KOPT-K1 (cell line): ENCODE measurements around the gene SEMA4G.

ENCODE experiments used
- H3K27ac ChIP-seq: fragments of 200-600 bp; sonication (generic); 2 replicates; pipeline ENCODE4 v1.5.1; 2016; ENCODE audit warnings: antibody characterized with exemption, mild to moderate bottlenecking, low read depth, low read length; ENCODE audit not compliant: poor library complexity, severe bottlenecking
- H3K36me3 ChIP-seq: fragments of 200-600 bp; sonication (generic); 2 replicates; pipeline ENCODE4 v1.5.1; 2017; ENCODE audit warnings: antibody characterized with exemption, mild to moderate bottlenecking, low read length, moderate library complexity; ENCODE audit not compliant: insufficient read depth
- H3K9me3 ChIP-seq: fragments of 200-600 bp; sonication (generic); 2 replicates; pipeline ENCODE4 v1.5.1; 2017; ENCODE audit warnings: antibody characterized with exemption, low read length, mild to moderate bottlenecking; ENCODE audit not compliant: insufficient read depth, poor library complexity, severe bottlenecking

The SEMA4G gene

DNA sequence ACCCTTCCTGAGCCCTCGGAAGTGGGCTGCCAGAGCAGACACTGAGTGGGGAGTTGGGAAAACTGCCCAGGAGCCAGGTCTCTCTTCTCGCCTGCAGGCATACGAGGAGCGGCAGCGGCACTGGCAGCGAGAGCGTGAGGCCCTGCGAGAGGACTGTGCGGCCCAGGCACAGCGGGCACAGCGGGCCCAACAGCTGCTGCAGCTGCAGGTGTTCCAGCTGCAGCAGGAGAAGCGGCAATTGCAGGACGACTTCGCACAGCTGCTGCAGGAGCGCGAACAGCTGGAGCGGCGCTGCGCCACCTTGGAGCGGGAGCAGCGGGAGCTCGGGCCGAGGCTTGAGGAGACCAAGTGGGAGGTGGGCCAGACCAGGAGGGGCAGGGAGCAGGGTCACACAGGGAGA, 36.1 kb downstream of the SEMA4G start:
- Histone ChIP-seq H3K9me3 (no peaks in the 10 kb centered on the region), H3K36me3 (no peaks in the 10 kb centered on the region), H3K27ac (no peak overlapping the region)

DNA sequence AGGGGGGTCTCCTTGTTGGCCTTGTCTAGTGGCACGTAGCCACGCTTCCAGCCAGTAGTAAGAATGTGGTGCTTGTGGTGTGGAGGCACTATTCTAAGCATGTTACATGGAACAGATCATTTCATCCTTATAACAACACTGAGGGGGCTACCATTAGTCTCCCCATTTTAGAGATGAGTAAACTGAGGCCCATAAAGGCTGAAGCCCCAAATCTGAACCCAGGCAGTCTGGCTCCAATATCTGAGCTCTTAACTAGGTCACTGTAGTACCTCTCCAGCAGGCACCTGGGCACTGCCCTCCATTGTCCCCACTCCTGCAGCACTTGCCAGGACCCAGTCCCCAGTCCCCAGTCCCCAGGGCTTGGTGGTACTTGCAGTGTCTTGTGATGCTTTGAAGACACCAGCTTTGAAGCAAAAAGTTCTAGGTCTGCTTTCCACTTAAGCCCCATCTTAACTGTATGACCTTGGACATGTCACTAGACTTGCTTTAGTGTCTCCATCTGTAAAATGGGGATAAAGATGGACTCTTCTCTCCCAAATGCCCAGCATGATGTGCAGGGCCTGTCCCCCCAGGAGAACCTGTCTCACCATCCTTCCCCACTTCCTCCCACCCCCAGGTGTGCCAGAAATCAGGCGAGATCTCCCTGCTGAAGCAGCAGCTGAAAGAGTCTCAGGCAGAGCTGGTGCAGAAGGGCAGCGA, 36.7 kb downstream of the SEMA4G start:
- H3K9me3 ChIP-seq: no peaks in the 10 kb centered on the region
- no peak overlapping the region for H3K27ac ChIP-seq
- H3K36me3 ChIP-seq: no peaks in the 10 kb centered on the region

DNA sequence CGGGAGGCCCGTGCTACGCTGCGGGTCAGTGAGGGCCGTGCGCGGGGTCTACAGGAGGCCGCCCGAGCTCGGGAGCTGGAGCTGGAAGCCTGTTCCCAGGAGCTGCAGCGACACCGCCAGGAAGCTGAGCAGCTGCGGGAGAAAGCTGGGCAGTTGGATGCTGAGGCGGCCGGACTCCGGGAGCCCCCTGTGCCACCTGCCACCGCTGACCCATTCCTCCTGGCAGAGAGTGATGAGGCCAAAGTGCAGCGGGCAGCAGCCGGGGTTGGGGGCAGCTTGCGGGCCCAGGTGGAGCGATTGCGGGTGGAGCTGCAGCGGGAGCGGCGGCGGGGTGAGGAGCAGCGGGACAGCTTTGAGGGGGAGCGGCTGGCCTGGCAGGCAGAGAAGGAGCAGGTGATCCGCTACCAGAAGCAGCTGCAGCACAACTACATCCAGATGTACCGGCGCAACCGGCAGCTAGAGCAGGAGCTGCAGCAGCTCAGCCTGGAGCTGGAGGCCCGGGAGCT, 37.3 kb downstream of the SEMA4G start:
- H3K27ac ChIP-seq: no peak overlapping the region
- no peaks in the 10 kb centered on the region for H3K36me3 ChIP-seq
- H3K9me3 ChIP-seq: no peaks in the 10 kb centered on the region

DNA sequence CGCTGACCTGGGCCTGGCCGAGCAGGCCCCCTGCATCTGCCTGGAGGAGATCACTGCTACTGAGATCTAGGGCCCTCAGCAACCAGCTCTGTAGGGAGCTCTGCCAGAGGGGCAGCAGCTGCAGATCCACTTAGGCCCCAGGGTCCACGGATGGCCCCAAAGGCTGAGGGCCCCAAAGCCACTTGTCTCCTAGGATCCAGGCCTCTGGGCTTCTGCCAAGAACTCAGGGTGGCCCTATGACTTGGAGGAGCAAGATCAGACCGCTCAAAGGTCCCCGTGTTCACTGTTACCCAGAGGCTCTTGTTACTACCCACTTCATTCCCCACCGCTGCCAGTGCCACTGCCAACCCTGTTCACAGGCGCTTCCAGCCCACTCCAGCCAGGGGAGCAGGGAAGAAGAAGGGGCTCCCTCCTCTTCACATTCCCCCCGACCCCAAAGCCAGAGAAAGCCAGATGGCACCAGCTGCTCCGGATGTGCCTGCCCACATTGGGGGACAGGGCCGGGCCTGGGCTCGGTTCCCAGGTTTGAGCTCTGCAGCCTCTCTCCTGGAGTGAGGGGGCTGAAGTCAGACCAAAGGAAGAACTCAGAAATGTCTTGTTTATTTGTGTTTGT, 37.9 kb downstream of the SEMA4G start:
- Histone ChIP-seq H3K9me3 (no peaks in the 10 kb centered on the region), H3K36me3 (no peaks in the 10 kb centered on the region), H3K27ac (peak overlapping the region; percentile 28)

DNA sequence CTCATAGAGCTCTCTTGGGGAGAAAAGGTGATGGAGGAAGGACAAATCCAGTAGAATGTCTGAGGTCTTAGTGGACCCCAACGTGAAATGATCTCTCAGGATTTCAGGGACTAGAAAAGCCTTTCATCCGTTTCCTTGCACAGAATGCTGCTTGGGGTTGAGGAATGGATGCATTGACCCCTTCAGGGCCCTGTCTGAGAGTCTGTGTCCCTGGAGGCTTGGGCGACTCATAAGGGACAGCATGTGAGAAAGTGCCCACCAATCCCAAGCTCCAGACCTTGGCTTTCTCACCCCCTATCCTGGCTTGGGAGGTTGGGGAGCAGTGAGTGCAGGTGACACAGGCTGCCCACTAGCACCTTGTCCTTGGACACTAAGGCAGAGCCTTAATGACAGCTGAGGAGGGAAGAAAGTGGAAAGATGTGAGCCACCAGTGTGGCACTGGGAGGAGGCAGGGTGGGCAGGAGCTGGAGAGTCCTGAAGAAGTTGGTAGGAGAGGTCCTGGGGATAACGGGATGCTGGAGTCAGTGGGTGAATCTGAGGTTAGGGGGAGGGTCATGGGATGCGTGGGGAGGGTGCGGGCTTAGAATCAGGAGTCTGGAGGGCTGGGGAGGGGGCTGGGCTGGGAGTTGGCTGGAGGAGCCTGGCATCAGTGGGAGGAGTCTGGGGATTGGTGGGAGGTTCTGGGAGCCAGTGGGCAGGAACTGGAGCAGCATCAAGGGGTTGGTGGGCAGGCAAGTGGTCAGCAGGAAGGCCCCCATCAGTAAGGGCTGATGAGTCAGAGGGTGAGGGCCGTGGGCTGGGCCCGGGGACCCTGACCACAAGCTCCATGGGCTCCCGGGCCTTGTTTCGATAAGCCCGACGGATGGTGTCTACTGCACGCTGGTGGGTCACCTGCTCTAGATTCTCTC, 38.9 kb downstream of the SEMA4G start:
- Histone ChIP-seq H3K36me3 (no peaks in the 10 kb centered on the region), H3K27ac (no peak overlapping the region), H3K9me3 (no peaks in the 10 kb centered on the region)

DNA sequence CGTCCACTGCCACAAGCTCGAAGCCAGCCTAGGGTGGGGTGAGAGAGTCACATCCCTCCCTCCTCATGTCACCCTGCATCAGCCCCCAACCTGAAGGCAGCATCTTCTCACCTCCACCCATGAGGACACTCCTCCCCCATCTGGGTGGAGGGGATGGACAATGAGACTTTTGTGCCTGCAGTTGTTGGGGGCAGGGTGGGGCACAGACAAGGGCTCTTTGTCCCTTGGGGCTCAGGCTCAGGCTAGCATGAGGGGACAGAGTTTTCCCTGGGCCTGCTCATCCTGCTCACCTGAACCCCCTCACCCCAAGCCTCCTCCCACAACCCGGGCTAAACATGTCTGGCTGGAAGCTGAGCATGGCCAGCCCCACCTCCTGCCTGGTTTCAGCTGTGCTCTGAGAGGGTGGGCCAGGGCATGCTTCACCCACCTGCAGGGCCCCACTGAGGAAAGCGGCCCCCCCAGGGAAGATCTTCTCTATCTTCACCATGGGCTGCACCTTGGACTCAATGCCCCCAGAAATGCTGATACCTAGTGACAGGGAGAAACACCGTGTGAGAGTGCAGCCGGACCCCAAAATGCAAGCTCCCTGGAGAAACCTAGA, 39.6 kb downstream of the SEMA4G start:
- Histone ChIP-seq H3K36me3 (no peaks in the 10 kb centered on the region), H3K27ac (no peak overlapping the region), H3K9me3 (no peaks in the 10 kb centered on the region)

DNA sequence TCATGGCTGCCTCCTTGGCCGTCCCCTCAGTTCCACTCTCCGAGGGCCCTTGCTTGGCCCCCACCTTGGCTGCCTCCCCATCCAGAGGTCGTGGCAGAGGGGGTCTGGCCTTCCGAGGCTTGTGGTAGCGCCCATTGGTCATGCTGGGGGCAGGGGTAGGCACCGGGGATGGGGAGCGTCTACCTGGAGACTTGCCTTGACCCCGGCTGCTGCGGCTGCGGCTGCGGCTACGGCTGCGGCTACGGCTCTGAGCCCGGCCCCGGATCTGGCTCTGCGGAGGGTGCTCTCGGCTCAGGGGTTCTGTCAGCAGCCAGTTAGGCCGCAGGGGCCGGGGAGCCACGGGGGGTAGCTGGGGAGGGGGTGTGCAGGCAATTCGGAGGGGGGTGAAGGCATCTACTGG, 41.0 kb downstream of the SEMA4G start:
- Histone ChIP-seq H3K36me3 (no peaks in the 10 kb centered on the region), H3K9me3 (no peaks in the 10 kb centered on the region), H3K27ac (no peak overlapping the region)

DNA sequence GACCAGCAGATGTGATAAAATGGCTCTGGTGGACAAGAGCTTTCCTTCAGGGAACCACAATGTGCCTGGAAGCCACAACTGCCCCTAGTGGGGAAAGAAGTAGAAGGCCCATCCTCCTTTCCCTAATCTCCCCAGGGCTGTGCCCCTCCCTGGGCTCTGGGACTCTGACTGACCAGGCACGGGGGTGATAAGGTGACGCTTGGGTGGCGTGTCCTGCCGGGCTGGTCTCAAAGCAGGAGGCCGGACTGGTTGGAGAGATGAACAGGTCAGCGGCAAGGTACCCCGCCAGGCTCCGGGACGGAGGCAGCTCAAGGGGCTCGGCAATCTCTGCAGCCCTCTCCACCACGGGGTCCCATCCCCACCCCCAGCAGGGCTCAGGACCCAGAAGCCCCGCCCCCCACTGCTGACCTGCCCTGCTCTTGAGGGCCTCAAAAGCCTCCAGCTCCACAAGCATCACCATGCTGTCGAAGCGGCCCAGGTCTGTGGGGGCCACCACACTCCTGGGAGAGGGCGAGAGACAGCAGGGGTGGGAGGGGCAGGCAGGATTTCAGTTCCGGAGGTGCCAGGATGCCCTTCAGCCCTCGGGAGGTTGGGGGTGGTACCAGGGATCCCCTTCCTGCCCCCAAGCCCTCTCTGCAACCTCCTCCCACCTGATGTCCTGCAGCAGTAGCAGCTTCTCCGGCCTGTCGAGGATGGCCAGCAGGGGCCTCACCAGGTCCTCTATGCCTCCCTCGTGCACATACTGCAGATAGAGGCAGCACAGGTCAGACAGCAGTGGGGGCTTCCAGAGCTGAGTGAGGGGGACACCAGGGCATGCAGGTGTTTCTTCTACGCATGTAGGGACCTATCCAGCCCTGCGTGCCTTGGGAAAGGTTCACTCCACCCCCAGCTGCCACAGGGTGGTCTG, 42.5 kb downstream of the SEMA4G start:
- H3K9me3 ChIP-seq: no peaks in the 10 kb centered on the region
- no peaks in the 10 kb centered on the region for H3K36me3 ChIP-seq
- H3K27ac ChIP-seq: no peak overlapping the region

DNA sequence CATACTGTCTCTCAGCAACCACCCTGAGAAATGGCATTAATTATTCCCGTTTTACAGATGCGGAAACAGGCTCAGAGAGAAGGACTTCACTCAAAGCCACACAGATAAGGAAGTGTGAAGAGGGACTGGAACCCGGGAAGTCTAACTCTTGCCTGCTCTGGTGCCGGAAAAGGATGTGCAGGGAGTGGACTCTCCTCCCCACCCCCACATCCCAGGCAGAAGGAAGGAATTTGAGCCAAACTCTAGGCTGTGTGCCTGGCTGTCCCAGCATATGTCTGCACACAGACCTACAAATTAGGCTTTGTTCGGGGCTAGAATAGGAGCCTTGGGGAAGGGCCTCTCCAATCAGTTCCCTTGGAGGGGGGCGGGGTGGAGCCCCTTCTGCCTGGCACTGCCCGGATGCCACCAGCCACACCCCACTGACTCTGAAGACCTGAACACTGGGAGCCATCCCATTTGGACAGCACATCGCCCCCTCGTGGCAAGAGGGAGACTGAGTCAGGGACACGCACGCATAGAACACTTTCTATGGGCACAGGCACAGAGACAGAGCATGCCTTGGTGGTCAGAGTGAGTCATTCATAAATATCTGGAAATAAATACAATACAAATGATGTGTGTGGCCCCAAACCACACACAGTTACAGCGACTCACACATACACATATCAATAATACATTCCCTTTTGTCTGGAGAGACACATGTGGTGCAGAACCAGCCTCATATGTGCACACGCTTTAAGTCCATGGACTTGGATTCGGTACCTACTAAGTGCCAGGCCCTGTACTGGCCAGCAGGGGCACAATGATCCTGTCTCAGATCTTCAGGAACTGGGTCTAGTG, 43.4 kb downstream of the SEMA4G start:
- H3K9me3 ChIP-seq: no peaks in the 10 kb centered on the region
- no peak overlapping the region for H3K27ac ChIP-seq
- no peaks in the 10 kb centered on the region for H3K36me3 ChIP-seq

DNA sequence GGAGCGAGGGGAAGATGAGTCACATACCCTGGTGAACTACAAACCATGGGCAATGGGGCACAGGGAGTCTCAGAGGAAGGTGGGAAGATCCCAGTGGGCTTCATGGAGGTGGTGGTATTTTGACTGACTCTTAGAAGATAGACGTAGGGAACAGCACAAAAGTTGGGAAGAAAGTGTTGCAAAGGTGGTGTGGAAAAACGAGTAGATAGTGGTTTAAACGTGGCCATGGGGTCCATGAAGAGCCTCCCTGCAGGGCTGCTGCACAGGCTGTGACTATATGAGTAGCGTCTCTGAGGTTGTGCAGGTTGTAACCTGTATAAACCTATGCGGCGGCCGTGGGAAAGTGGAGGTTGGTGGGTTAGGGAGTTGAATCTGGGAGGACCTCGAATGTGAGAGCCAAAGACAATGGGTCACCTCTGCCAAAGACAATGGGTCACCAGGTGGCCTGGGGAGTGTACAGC, 44.1 kb downstream of the SEMA4G start:
- H3K36me3 ChIP-seq: no peaks in the 10 kb centered on the region
- no peak overlapping the region for H3K27ac ChIP-seq
- no peaks in the 10 kb centered on the region for H3K9me3 ChIP-seq

DNA sequence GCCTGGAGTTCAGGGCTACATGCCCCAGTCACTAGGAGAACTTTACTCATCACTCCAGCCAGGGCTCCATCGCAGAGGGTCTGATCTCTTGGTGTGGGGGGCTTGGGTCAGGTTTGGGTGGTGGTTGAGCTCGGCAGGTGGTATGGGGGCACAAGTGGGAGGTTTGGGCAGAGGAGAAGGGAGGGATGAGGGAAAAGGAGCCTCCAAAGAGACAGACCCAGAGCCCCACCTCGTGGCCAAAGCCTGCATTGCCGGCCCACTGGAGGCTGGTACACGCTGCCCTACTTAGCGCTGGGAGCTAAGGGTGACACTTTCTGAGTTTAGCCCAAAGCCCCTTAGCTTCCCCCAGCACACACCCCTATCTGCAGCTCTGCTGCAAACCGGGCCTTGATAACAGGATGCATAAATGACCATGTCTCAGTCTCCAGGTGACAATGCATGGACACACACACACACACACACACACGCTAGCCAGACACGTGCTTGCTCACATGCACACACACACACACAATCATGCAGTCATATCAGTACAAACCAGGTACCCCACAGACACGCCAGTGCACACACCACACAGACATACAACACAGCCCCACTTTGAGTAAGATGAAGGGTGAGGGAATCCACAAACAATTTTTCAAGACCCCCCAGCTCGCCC, 45.1 kb downstream of the SEMA4G start:
- no peaks in the 10 kb centered on the region for H3K36me3 ChIP-seq
- no peak overlapping the region for H3K27ac ChIP-seq
- no peaks in the 10 kb centered on the region for H3K9me3 ChIP-seq

DNA sequence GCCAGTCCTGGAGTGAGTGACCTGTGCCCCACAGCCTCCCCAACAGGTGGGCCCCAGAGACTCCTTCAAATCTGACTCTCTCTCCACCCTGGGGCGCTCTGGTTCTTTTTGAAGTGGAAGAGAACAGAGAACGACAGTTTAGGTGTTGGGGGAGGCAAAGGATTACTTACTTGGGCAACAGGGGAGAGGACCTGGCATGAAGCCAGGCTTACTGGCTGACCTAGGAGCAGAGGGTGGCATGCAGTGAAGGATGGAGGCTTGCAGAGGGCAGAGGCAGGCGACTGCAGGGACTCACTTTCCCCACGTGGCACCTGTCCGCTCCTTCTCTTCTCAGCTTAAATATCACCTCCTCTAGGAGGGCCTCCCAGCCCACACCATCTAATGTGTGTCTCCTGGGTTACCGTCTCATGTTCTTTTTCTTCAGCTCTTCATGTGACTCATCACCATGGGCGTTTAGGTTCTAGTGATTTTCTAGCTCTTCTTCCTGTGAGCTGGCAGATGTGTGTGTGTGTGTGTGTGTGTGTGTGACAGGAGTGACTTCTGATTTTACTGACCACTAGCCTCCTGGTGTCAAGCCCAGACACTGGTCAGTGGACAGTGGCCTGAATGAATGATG, 45.8 kb downstream of the SEMA4G start:
- Histone ChIP-seq H3K36me3 (no peaks in the 10 kb centered on the region), H3K27ac (no peak overlapping the region), H3K9me3 (no peaks in the 10 kb centered on the region)

DNA sequence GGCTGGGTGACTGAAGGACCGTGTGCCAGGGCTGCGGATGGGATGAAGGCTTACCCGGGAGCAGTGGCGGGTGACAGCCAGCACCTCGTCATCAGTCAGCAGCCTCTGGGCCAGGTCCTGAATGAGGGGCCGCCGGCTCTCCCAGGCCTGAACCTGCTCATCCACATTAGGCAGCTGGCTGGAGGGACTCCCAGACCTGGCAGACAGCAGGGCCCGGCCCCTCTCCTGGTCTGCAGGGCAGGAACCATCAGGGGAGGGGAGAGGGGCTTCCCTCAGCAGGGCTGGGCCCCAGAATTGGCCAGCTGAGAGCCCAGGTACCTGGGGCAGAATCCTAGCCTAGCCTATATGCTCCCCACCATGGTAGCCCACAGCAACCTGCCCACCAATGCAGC, 46.3 kb downstream of the SEMA4G start:
- H3K27ac ChIP-seq: no peak overlapping the region
- H3K36me3 ChIP-seq: no peaks in the 10 kb centered on the region
- H3K9me3 ChIP-seq: no peaks in the 10 kb centered on the region
